Putamen (tissue), 1 donor: Measurements from ENCODE around the gene PCDHB5.
"Not testable (repeated sequence)": the region's sequence is repeated elsewhere in the genome, so short reads cannot be mapped to it uniquely, and the experiment has no call there.

Experiments
- DNase-seq: peaks from one replicate; pipeline ENCODE4 v3.0.0-alpha.2; 2016; ENCODE audit warnings: low spot score

PCDHB5 gene

GRCh38 chr5:141135030-141135717 lies at the start of gene PCDHB5:
TSS of gene PCDHB5 (plus strand) at chr5:141135206. CDS start at chr5:141135435, 229 bp downstream.
- no peak for DNase-seq

- peak; percentile 33 for DNase-seq
Observed at GRCh38 chr5:141094481-141095262, 40.3 kb upstream of the PCDHB5 start, which contains the start of gene PCDHB2. TSS of gene PCDHB2 (plus strand) at chr5:141094615. CDS start at chr5:141094791, 176 bp downstream.

GRCh38 chr5:141095263-141095641 lies 39.8 kb upstream of the PCDHB5 start:
- DNase-seq, result no peak

- not testable (repeated sequence) for DNase-seq
Observed at GRCh38 chr5:141096181-141096580, 38.8 kb upstream of the PCDHB5 start.

- not testable (repeated sequence) for DNase-seq
Observed at GRCh38 chr5:141096586-141096985, 38.4 kb upstream of the PCDHB5 start.

GRCh38 chr5:141100243-141100805 lies 34.7 kb upstream of the PCDHB5 start, which contains the start of gene PCDHB3:
TSS of gene PCDHB3 (plus strand) at chr5:141100473. CDS start at chr5:141100650, 177 bp downstream.
- no peak for DNase-seq

GRCh38 chr5:141101059-141101458 lies 33.9 kb upstream of the PCDHB5 start:
- no peak for DNase-seq

- DNase-seq, result not testable (repeated sequence)
Observed at GRCh38 chr5:141102070-141102469, 32.9 kb upstream of the PCDHB5 start.

- not testable (repeated sequence) for DNase-seq
Observed at GRCh38 chr5:141102471-141102870, 32.5 kb upstream of the PCDHB5 start.

GRCh38 chr5:141105350-141105749 lies 29.7 kb upstream of the PCDHB5 start:
- no peak for DNase-seq

- DNase-seq, result no peak
Observed at GRCh38 chr5:141119250-141119649, 15.8 kb upstream of the PCDHB5 start.

- DNase-seq, result no peak
Observed at GRCh38 chr5:141121563-141121962, 13.4 kb upstream of the PCDHB5 start, which contains the start of gene PCDHB4. TSS of gene PCDHB4 (plus strand) at chr5:141121818. CDS start at chr5:141121999, 181 bp downstream.

GRCh38 chr5:141121985-141122384 lies 13.0 kb upstream of the PCDHB5 start:
- DNase-seq, result no peak

GRCh38 chr5:141123396-141124135 lies 11.4 kb upstream of the PCDHB5 start:
- not testable (repeated sequence) for DNase-seq

- DNase-seq, result no peak
Observed at GRCh38 chr5:141127305-141127704, 7.7 kb upstream of the PCDHB5 start.

- DNase-seq, result no peak
Observed at GRCh38 chr5:141135718-141136266, 786 bp downstream of the PCDHB5 start.

GRCh38 chr5:141137346-141137745 lies 2.3 kb downstream of the PCDHB5 start:
- not testable (repeated sequence) for DNase-seq

GRCh38 chr5:141149812-141150211 lies 14.8 kb downstream of the PCDHB5 start, which contains the start of gene PCDHB6:
TSS of gene PCDHB6 (plus strand) at chr5:141150057. CDS start at chr5:141150258, 201 bp downstream.
- no peak for DNase-seq

GRCh38 chr5:141150224-141150992 lies 15.4 kb downstream of the PCDHB5 start:
- DNase-seq, result no peak

- DNase-seq, result no peak
Observed at GRCh38 chr5:141150993-141151325, 16.0 kb downstream of the PCDHB5 start.

- DNase-seq, result not testable (repeated sequence)
Observed at GRCh38 chr5:141151632-141152031, 16.6 kb downstream of the PCDHB5 start.
